WTC11 (cell line): ENCODE data around the gene CCDC30. TPM values are rescaled to one million over a fixed set of nuclear protein-coding genes. Genes with fewer than 3 reads are reported as not detected.

Source experiments
- ATAC-seq: fragments of 200-7000 bp; cut with Tn5 transposase; 2 replicates; pipeline ENCODE4 v1.10.0; 2021; ENCODE audit warnings: mild to moderate bottlenecking, moderate library complexity
- CTCF ChIA-PET: fragments of 300-600 bp; sonication (Branson Sonifier 250); formaldehyde crosslinking; loops from one replicate; lab custom pipeline; 2021; ENCODE audit warnings: antibody characterized with exemption; lab: Charles Lee
- POLR2A ChIA-PET: fragments of 350-600 bp; sonication (Branson Sonifier 250); formaldehyde crosslinking; loops from one replicate; lab custom pipeline; 2021; ENCODE audit warnings: antibody characterized with exemption; lab: Charles Lee
- DNase-seq: peaks from one replicate; pipeline ENCODE4 v3.0.0; 2021; ENCODE audit warnings: low spot score
- H3K27ac Mint-ChIP-seq: 2 replicates; pipeline ENCODE4 v1.8.0; 2021; ENCODE audit warnings: mixed read lengths
- H3K27me3 Mint-ChIP-seq: 2 replicates; pipeline ENCODE4 v1.8.0; 2021; ENCODE audit warnings: low read depth, mild to moderate bottlenecking, moderate library complexity, mixed read lengths
- H3K36me3 Mint-ChIP-seq: 2 replicates; pipeline ENCODE4 v1.8.0; 2021; ENCODE audit warnings: mixed read lengths
- H3K4me1 Mint-ChIP-seq: 2 replicates; pipeline ENCODE4 v1.8.0; 2022; ENCODE audit warnings: mixed read lengths
- H3K4me3 Mint-ChIP-seq: 2 replicates; pipeline ENCODE4 v1.8.0; 2021; ENCODE audit warnings: mild to moderate bottlenecking, moderate library complexity, mixed read lengths
- H3K9me3 Mint-ChIP-seq: 2 replicates; pipeline ENCODE4 v1.8.0; 2021; ENCODE audit warnings: mixed read lengths
- AFF4 ChIP-seq: sonication (generic); formaldehyde crosslinking; IDR thresholded peaks from 2 replicates; pipeline ENCODE4 v1.8.1; 2023; ENCODE audit warnings: mild to moderate bottlenecking, missing genetic modification reagents, borderline replicate concordance
- E2F5 ChIP-seq: sonication (generic); formaldehyde crosslinking; IDR thresholded peaks from 2 replicates; pipeline ENCODE4 v1.8.1; 2022; ENCODE audit warnings: mild to moderate bottlenecking, moderate library complexity, missing genetic modification reagents
- ERG ChIP-seq: fragments of 250-450 bp; sonication (Bioruptor Pico); IDR thresholded peaks from 2 replicates; pipeline ENCODE4 v1.8.0; 2021; ENCODE audit warnings: mild to moderate bottlenecking
- ESRRA ChIP-seq: sonication (generic); formaldehyde crosslinking; IDR thresholded peaks from 2 replicates; pipeline ENCODE4 v1.8.1; 2022; ENCODE audit warnings: mild to moderate bottlenecking, missing genetic modification reagents, borderline replicate concordance
- FOXJ3 ChIP-seq: sonication (generic); formaldehyde crosslinking; IDR thresholded peaks from 2 replicates; pipeline ENCODE4 v1.9.0; 2021; ENCODE audit warnings: missing genetic modification reagents, mild to moderate bottlenecking, borderline replicate concordance
- FOXK1 ChIP-seq: sonication (generic); formaldehyde crosslinking; IDR thresholded peaks from 2 replicates; pipeline ENCODE4 v1.8.0; 2022; ENCODE audit warnings: mild to moderate bottlenecking, moderate library complexity, missing genetic modification reagents
- GRHL2 ChIP-seq: fragments of 250-450 bp; sonication (Bioruptor Pico); IDR thresholded peaks from 2 replicates; pipeline ENCODE4 v1.8.0; 2022; ENCODE audit warnings: mild to moderate bottlenecking, moderate library complexity; ENCODE audit not compliant: insufficient replicate concordance, severe bottlenecking
- GTF2I ChIP-seq: fragments of 250-450 bp; sonication (Bioruptor Pico); conservative IDR thresholded peaks from 2 replicates; pipeline ENCODE4 v1.4.0; 2021; ENCODE audit warnings: mild to moderate bottlenecking
- HMGXB4 ChIP-seq: sonication (generic); formaldehyde crosslinking; IDR thresholded peaks from 2 replicates; pipeline ENCODE4 v1.8.1; 2023; ENCODE audit warnings: mild to moderate bottlenecking, moderate library complexity, missing genetic modification reagents
- MLX ChIP-seq: sonication (generic); formaldehyde crosslinking; IDR thresholded peaks from 2 replicates; pipeline ENCODE4 v1.8.1; 2023; ENCODE audit warnings: mild to moderate bottlenecking, missing genetic modification reagents, moderate library complexity
- OVOL2 ChIP-seq: fragments of 250-450 bp; sonication (Bioruptor Pico); IDR thresholded peaks from 2 replicates; pipeline ENCODE4 v1.9.0; 2021; ENCODE audit warnings: mild to moderate bottlenecking, borderline replicate concordance
- TEAD1 ChIP-seq: sonication (generic); formaldehyde crosslinking; IDR thresholded peaks from 2 replicates; pipeline ENCODE4 v1.8.0; 2022; ENCODE audit warnings: mild to moderate bottlenecking, missing genetic modification reagents
- ZNF263 ChIP-seq: sonication (generic); formaldehyde crosslinking; IDR thresholded peaks from 2 replicates; pipeline ENCODE4 v1.8.1; 2022; ENCODE audit warnings: low read depth, mild to moderate bottlenecking, moderate library complexity, missing genetic modification reagents
- ZNF416 ChIP-seq: fragments of 250-450 bp; sonication (Bioruptor Pico); IDR thresholded peaks from 2 replicates; pipeline ENCODE4 v1.9.0; 2021; ENCODE audit warnings: mild to moderate bottlenecking, inconsistent platforms
- ZNF671 ChIP-seq: fragments of 250-450 bp; sonication (Bioruptor Pico); IDR thresholded peaks from 2 replicates; pipeline ENCODE4 v1.8.0; 2021; ENCODE audit warnings: mild to moderate bottlenecking
- total RNA-seq: library from RNA; stranded (reverse); gene quantifications from 3 replicates; pipeline ENCODE4 v1.2.3, GENCODE V29; 2021
- TF ChIP-seq, protein P1 (sequence below): sonication (generic); formaldehyde crosslinking; IDR thresholded peaks from 2 replicates; pipeline ENCODE4 v1.8.0; 2022; ENCODE audit warnings: mild to moderate bottlenecking, missing genetic modification reagents
- TF ChIP-seq, protein P2 (sequence below): sonication (generic); formaldehyde crosslinking; conservative IDR thresholded peaks from 2 replicates; pipeline ENCODE4 v1.8.1; 2022; ENCODE audit warnings: mild to moderate bottlenecking, missing genetic modification reagents
- TF ChIP-seq, protein P3 (sequence below): fragments of 250-450 bp; sonication (Bioruptor Pico); IDR thresholded peaks from 2 replicates; pipeline ENCODE4 v1.9.0; 2021; ENCODE audit warnings: mild to moderate bottlenecking

CCDC30 gene
- total RNA-seq, 1 experiment from 2014 or later, result 0.92 TPM

- Mint-ChIP-seq H3K4me1 (peaks cover 3% of the 10 kb centered on the region; the same call in 1 of the 2 replicates), H3K9me3 (no peaks in the 10 kb centered on the region), H3K27ac (no peak overlapping the region), H3K27me3 (peaks cover 4% of the 10 kb centered on the region; the same call in 1 of the 2 replicates), H3K36me3 (no peaks in the 10 kb centered on the region), H3K4me3 (no peak overlapping the region)
- ChIA-PET CTCF (no interaction called here), POLR2A (no interaction called here)
- no peak for DNase-seq
- no peak for ATAC-seq
- TF ChIP-seq E2F5 (no peak), ZNF263 (CRISPR knock-in tag) (no peak), ESRRA (CRISPR knock-in tag) (no peak), AFF4 (no peak), FOXJ3 (CRISPR knock-in tag) (no peak), ZNF416 (CRISPR knock-in tag) (no peak), OVOL2 (no peak), FOXK1 (CRISPR knock-in tag) (no peak)
- TF ChIP-seq, protein P1, sequence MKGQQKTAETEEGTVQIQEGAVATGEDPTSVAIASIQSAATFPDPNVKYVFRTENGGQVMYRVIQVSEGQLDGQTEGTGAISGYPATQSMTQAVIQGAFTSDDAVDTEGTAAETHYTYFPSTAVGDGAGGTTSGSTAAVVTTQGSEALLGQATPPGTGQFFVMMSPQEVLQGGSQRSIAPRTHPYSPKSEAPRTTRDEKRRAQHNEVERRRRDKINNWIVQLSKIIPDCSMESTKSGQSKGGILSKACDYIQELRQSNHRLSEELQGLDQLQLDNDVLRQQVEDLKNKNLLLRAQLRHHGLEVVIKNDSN (CRISPR knock-in tag), result no peak
These were observed 88.5 kb downstream of the CCDC30 start for GRCh38 chr1:42551590-42551989.

GRCh38 chr1:42552636-42553035 is 89.5 kb downstream of the CCDC30 start:
- Mint-ChIP-seq H3K9me3 (no peaks in the 10 kb centered on the region), H3K36me3 (no peaks in the 10 kb centered on the region), H3K4me3 (no peak overlapping the region), H3K27me3 (no peaks in the 10 kb centered on the region), H3K27ac (no peak overlapping the region), H3K4me1 (peaks cover 3% of the 10 kb centered on the region; the same call in 1 of the 2 replicates)
- ChIA-PET POLR2A (no interaction called here), CTCF (interaction anchor here (0.6 to 1.3 kb wide), 3 partner anchors 85 to 379 kb away, joined by 3 to 5 read pairs (median 3); no protein-coding TSS in a partner anchor)
- DNase-seq (peak; percentile 26), ATAC-seq (peak; percentile 94)
- TF ChIP-seq GRHL2 (CRISPR knock-in tag) (no peak), GTF2I (CRISPR knock-in tag) (no peak), HMGXB4 (CRISPR knock-in tag) (no peak), OVOL2 (no peak), TEAD1 (CRISPR knock-in tag) (no peak), MLX (no peak), ERG (no peak), ZNF416 (CRISPR knock-in tag) (no peak), ZNF671 (CRISPR knock-in tag) (no peak)
- TF ChIP-seq, protein P2, sequence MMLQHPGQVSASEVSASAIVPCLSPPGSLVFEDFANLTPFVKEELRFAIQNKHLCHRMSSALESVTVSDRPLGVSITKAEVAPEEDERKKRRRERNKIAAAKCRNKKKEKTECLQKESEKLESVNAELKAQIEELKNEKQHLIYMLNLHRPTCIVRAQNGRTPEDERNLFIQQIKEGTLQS (CRISPR knock-in tag), result no peak
- TF ChIP-seq, protein P3, sequence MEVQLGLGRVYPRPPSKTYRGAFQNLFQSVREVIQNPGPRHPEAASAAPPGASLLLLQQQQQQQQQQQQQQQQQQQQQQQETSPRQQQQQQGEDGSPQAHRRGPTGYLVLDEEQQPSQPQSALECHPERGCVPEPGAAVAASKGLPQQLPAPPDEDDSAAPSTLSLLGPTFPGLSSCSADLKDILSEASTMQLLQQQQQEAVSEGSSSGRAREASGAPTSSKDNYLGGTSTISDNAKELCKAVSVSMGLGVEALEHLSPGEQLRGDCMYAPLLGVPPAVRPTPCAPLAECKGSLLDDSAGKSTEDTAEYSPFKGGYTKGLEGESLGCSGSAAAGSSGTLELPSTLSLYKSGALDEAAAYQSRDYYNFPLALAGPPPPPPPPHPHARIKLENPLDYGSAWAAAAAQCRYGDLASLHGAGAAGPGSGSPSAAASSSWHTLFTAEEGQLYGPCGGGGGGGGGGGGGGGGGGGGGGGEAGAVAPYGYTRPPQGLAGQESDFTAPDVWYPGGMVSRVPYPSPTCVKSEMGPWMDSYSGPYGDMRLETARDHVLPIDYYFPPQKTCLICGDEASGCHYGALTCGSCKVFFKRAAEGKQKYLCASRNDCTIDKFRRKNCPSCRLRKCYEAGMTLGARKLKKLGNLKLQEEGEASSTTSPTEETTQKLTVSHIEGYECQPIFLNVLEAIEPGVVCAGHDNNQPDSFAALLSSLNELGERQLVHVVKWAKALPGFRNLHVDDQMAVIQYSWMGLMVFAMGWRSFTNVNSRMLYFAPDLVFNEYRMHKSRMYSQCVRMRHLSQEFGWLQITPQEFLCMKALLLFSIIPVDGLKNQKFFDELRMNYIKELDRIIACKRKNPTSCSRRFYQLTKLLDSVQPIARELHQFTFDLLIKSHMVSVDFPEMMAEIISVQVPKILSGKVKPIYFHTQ (CRISPR knock-in tag), result no peak
